Astrocyte (in vitro differentiated cells and primary cell): ENCODE results near the gene TMPRSS3. TPM values are rescaled to one million over a fixed set of nuclear protein-coding genes. Genes with fewer than 3 reads are reported as not detected.

Source experiments
- DNase-seq: peaks from one replicate; pipeline ENCODE4 v3.0.0-alpha.2; 2010; ENCODE audit warnings: low read depth
- FAIRE-seq: peaks from 2 replicates; lab custom pipeline; 2011; peaks lifted over from hg19 to GRCh38; lab: Jason Lieb, UNC
- H2AFZ ChIP-seq: 2 replicates; pipeline ENCODE4 v1.6.0; 2012; ENCODE audit warnings: low read depth, low read length, inconsistent platforms
- H3K27ac ChIP-seq: 2 replicates; pipeline ENCODE4 v1.5.1; 2011; ENCODE audit warnings: low read depth, low read length, inconsistent platforms
- H3K27me3 ChIP-seq: 2 replicates; pipeline ENCODE4 v1.6.0; 2011; ENCODE audit warnings: low read length, inconsistent platforms; ENCODE audit not compliant: insufficient read depth
- H3K36me3 ChIP-seq: 2 replicates; pipeline ENCODE4 v1.5.1; 2011; ENCODE audit warnings: low read length, inconsistent platforms; ENCODE audit not compliant: insufficient read depth
- H3K4me1 ChIP-seq: 2 replicates; pipeline ENCODE4 v1.5.1; 2011; ENCODE audit warnings: low read length, inconsistent platforms; ENCODE audit not compliant: insufficient read depth
- H3K4me2 ChIP-seq: 2 replicates; pipeline ENCODE4 v1.6.0; 2012; ENCODE audit warnings: low read length, inconsistent platforms
- H3K4me3 ChIP-seq: 2 replicates; pipeline ENCODE4 v1.5.1; 2011; ENCODE audit warnings: low read depth, mild to moderate bottlenecking, low read length, inconsistent platforms; ENCODE audit not compliant: insufficient read depth
- H3K79me2 ChIP-seq: 2 replicates; pipeline ENCODE4 v1.6.0; 2012; ENCODE audit warnings: mild to moderate bottlenecking, low read length, inconsistent platforms; ENCODE audit not compliant: insufficient read depth
- H3K9ac ChIP-seq: 2 replicates; pipeline ENCODE4 v1.6.0; 2012; ENCODE audit warnings: mild to moderate bottlenecking, low read length, inconsistent platforms
- H3K9me3 ChIP-seq: 2 replicates; pipeline ENCODE4 v1.5.1; 2012; ENCODE audit warnings: low read depth, mild to moderate bottlenecking, low read length, inconsistent platforms; ENCODE audit not compliant: insufficient read depth
- H4K20me1 ChIP-seq: 2 replicates; pipeline ENCODE4 v1.6.0; 2012; ENCODE audit warnings: low read length, inconsistent platforms; ENCODE audit not compliant: insufficient read depth
- H3K27ac Mint-ChIP-seq: one replicate; pipeline ENCODE4 v1.8.0; 2021; ENCODE audit warnings: mild to moderate bottlenecking, mixed read lengths; ENCODE audit not compliant: unreplicated experiment
- H3K27me3 Mint-ChIP-seq: one replicate; pipeline ENCODE4 v1.8.0; 2021; ENCODE audit warnings: low read depth, mixed read lengths; ENCODE audit not compliant: unreplicated experiment
- H3K36me3 Mint-ChIP-seq: one replicate; pipeline ENCODE4 v1.8.0; 2021; ENCODE audit warnings: low read depth, mixed read lengths; ENCODE audit not compliant: unreplicated experiment
- H3K4me1 Mint-ChIP-seq: one replicate; pipeline ENCODE4 v1.8.0; 2021; ENCODE audit warnings: low read depth, mixed read lengths; ENCODE audit not compliant: unreplicated experiment
- H3K4me3 Mint-ChIP-seq: one replicate; pipeline ENCODE4 v1.8.0; 2021; ENCODE audit warnings: mild to moderate bottlenecking, moderate library complexity, mixed read lengths; ENCODE audit not compliant: unreplicated experiment
- H3K9me3 Mint-ChIP-seq: one replicate; pipeline ENCODE4 v1.8.0; 2021; ENCODE audit warnings: mild to moderate bottlenecking, mixed read lengths; ENCODE audit not compliant: unreplicated experiment
- EZH2 ChIP-seq: IDR thresholded peaks from 2 replicates; pipeline ENCODE4 v1.6.1; 2012; ENCODE audit warnings: mild to moderate bottlenecking, low read length, inconsistent platforms; ENCODE audit not compliant: insufficient read depth
- total RNA-seq: library from RNA; stranded (reverse); gene quantifications from 2 replicates; pipeline ENCODE4 v1.2.1, GENCODE V29; 2021
- TF ChIP-seq, protein P1 (sequence below): IDR thresholded peaks from 2 replicates; pipeline ENCODE4 v1.5.1; 2011; ENCODE audit warnings: low read depth, mild to moderate bottlenecking, inconsistent platforms, low read length, moderate library complexity; ENCODE audit not compliant: insufficient read depth

Gene TMPRSS3
- total RNA-seq, 1 donor from 2014 or later: not detected

GRCh38 chr21:42381347-42381984 lies 14.4 kb downstream of the TMPRSS3 start:
- peaks cover 4% of the 10 kb centered on the region for H3K4me1 Mint-ChIP-seq
- Histone ChIP-seq H3K9ac (no peak overlapping the region), H2AFZ (no peak overlapping the region), H3K4me1 (no peaks in the 10 kb centered on the region), H4K20me1 (no peaks in the 10 kb centered on the region), H3K27ac (no peak overlapping the region), H3K36me3 (no peaks in the 10 kb centered on the region), H3K27me3 (no peaks in the 10 kb centered on the region), H3K79me2 (no peaks in the 10 kb centered on the region), H3K4me2 (no peak overlapping the region), H3K9me3 (no peaks in the 10 kb centered on the region), H3K4me3 (no peak overlapping the region)
- H3K27me3 Mint-ChIP-seq: peaks cover 26% of the 10 kb centered on the region
- no peak overlapping the region for H3K27ac Mint-ChIP-seq
- no peak for FAIRE-seq
- H3K36me3 Mint-ChIP-seq: no peaks in the 10 kb centered on the region
- DNase-seq: peak; percentile 6
- peaks cover 7% of the 10 kb centered on the region for H3K9me3 Mint-ChIP-seq
- TF ChIP-seq EZH2: no peak
- TF ChIP-seq, protein P1, sequence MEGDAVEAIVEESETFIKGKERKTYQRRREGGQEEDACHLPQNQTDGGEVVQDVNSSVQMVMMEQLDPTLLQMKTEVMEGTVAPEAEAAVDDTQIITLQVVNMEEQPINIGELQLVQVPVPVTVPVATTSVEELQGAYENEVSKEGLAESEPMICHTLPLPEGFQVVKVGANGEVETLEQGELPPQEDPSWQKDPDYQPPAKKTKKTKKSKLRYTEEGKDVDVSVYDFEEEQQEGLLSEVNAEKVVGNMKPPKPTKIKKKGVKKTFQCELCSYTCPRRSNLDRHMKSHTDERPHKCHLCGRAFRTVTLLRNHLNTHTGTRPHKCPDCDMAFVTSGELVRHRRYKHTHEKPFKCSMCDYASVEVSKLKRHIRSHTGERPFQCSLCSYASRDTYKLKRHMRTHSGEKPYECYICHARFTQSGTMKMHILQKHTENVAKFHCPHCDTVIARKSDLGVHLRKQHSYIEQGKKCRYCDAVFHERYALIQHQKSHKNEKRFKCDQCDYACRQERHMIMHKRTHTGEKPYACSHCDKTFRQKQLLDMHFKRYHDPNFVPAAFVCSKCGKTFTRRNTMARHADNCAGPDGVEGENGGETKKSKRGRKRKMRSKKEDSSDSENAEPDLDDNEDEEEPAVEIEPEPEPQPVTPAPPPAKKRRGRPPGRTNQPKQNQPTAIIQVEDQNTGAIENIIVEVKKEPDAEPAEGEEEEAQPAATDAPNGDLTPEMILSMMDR: peak; percentile 37
- H3K4me3 Mint-ChIP-seq: no peak overlapping the region

DNA sequence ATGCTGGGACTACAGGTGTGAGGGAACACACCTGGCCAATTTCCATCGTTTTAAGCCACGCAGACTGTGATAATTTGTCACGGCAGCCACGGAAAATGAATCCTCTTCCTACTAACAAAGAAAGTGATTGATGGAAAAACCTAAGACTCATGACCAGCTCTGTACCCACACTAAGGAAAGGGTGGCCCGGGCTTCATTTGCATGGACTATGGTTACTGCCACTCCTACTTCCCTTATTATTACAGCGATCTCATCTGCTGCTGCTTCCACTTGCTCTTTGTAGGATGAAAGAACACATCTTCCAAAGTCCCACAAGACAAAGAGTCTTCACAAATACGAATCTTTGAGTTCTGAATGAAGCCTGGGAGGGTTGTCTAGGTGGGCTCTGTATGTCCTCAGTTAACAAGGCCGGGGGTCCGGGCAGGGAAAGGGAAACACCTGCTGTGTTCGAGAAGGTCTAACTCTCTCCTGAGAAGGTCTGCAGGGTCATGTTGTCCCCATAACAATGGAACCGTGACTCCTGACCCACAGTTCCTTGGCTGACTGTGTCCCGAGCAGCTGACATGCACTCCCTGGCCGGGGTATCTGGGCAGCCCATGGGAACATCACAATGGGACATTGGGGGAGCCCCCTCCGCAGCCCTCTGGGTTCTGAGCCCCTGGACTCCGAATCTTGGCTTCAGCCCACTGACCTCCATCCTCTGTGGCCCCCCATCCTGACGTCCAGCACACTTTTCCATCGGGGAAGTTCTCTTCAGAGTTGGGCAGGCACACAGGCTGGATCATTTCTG lies 16.2 kb downstream of the TMPRSS3 start:
- Mint-ChIP-seq H3K36me3 (no peaks in the 10 kb centered on the region), H3K27me3 (peaks cover 35% of the 10 kb centered on the region), H3K9me3 (peaks cover 5% of the 10 kb centered on the region), H3K4me1 (no peaks in the 10 kb centered on the region), H3K4me3 (no peak overlapping the region), H3K27ac (no peak overlapping the region)
- no peak overlapping the region for H3K4me2 ChIP-seq
- no peaks in the 10 kb centered on the region for H3K4me1 ChIP-seq
- DNase-seq (no peak), FAIRE-seq (no peak)
- no peaks in the 10 kb centered on the region for H4K20me1 ChIP-seq
- no peaks in the 10 kb centered on the region for H3K9me3 ChIP-seq
- H3K27me3 ChIP-seq: no peaks in the 10 kb centered on the region
- no peaks in the 10 kb centered on the region for H3K36me3 ChIP-seq
- no peak overlapping the region for H3K4me3 ChIP-seq
- H3K9ac ChIP-seq: no peak overlapping the region
- H2AFZ ChIP-seq: no peak overlapping the region
- H3K27ac ChIP-seq: no peak overlapping the region
- H3K79me2 ChIP-seq: no peaks in the 10 kb centered on the region
- TF ChIP-seq, protein P1: no peak
- TF ChIP-seq EZH2: no peak

GRCh38 chr21:42378418-42378817 lies 17.4 kb downstream of the TMPRSS3 start:
- Histone ChIP-seq H4K20me1 (no peaks in the 10 kb centered on the region), H3K36me3 (no peaks in the 10 kb centered on the region), H3K9ac (no peak overlapping the region), H3K79me2 (no peaks in the 10 kb centered on the region), H3K4me1 (no peaks in the 10 kb centered on the region), H2AFZ (no peak overlapping the region), H3K4me3 (no peak overlapping the region), H3K4me2 (no peak overlapping the region), H3K9me3 (no peaks in the 10 kb centered on the region), H3K27me3 (no peaks in the 10 kb centered on the region), H3K27ac (no peak overlapping the region)
- Mint-ChIP-seq H3K4me1 (no peaks in the 10 kb centered on the region), H3K27me3 (peaks cover 42% of the 10 kb centered on the region), H3K27ac (no peak overlapping the region), H3K4me3 (no peak overlapping the region), H3K9me3 (peaks cover 5% of the 10 kb centered on the region), H3K36me3 (no peaks in the 10 kb centered on the region)
- no peak for DNase-seq
- no peak for FAIRE-seq
- TF ChIP-seq, protein P1: no peak
- no peak for TF ChIP-seq EZH2
